GM12891 (cell line): ENCODE results near the gene SLC39A6.

Experiments
- POLR2A ChIP-seq: IDR thresholded peaks from 2 replicates; pipeline ENCODE4 v1.6.1; 2011; ENCODE audit warnings: low read depth, low read length, control low read depth
- POLR2AphosphoS5 ChIP-seq: IDR thresholded peaks from 2 replicates; pipeline ENCODE4 v1.6.1; 2011; ENCODE audit warnings: low read depth, low read length, control low read depth
- SPI1 ChIP-seq: IDR thresholded peaks from 2 replicates; pipeline ENCODE4 v1.6.1; 2011; ENCODE audit warnings: low read depth, low read length, control low read depth

DNA sequence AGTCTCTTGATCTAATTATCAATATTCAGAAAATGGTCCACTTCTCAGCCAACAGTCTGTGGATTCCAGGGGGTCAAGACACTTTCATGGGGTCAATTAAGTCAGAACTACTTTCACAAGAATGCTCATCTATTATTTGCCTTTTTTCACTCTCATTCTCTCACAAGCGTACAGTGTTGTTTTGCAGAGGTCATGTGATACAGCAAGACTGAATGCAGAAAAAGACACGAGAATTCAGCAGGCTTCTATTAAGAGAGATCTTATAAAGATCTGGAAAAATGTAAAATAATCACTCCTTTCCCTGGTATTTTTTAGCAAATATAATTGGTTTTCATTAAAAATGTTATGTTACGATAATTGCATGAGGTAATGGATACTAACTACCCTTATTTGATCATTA, 70.5 kb downstream of the SLC39A6 start:
- TF ChIP-seq POLR2AphosphoS5: no peak
- no peak for TF ChIP-seq POLR2A
- TF ChIP-seq SPI1: no peak
